GM12891 (cell line): ENCODE measurements around the gene CEP192.

Source experiments
- PAX5 ChIP-seq: IDR thresholded peaks from 2 replicates; pipeline ENCODE4 v1.6.1; 2011; ENCODE audit warnings: low read length, moderate library complexity, mild to moderate bottlenecking; ENCODE audit not compliant: insufficient read depth, severe bottlenecking
- POLR2A ChIP-seq: IDR thresholded peaks from 2 replicates; pipeline ENCODE4 v1.6.1; 2011; ENCODE audit warnings: low read depth, low read length, control low read depth
- POLR2AphosphoS5 ChIP-seq: IDR thresholded peaks from 2 replicates; pipeline ENCODE4 v1.6.1; 2011; ENCODE audit warnings: low read depth, low read length, control low read depth
- SPI1 ChIP-seq: IDR thresholded peaks from 2 replicates; pipeline ENCODE4 v1.6.1; 2011; ENCODE audit warnings: low read depth, low read length, control low read depth
- TAF1 ChIP-seq: IDR thresholded peaks from 2 replicates; pipeline ENCODE4 v1.6.1; 2011; ENCODE audit warnings: low read depth, low read length, control low read depth

DNA sequence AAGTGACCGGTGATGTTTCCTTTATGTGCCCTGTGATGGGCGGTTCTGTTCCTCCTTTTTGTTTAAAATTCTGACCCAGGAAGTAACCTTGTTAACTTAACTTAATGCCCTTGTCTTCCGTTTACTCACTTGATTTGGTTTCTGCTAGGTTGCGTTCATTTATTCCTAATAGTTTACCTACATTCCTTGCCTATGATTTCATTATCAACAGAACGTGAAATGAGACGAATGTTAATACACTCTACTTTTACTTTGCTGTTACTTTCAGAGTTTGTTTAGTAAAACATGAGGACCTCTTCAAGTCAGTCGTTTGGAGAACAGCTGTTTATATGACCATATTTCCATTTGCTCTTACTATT is 638 bp downstream of the CEP192 start:
- TF ChIP-seq SPI1 (0 out of 2 replicates have a peak, but pooled peaks have one; percentile 4), POLR2A (no peak), POLR2AphosphoS5 (no peak), PAX5 (no peak), TAF1 (no peak)
